Tibial artery (tissue), 4 donors: ENCODE data around the gene S1PR3.

ENCODE experiments used
- DNase-seq, 2 donors: peaks; one replicate each; pipeline ENCODE4 v3.0.0-alpha.2; 2019
- H3K27ac ChIP-seq, 2 donors: fragments of 200-600 bp; sonication (generic) in 1 of 2; 1 replicate in 1 of 2; 2 replicates in 1 of 2; pipeline ENCODE4 v1.5.1; 2018 to 2019; ENCODE audit warnings: mild to moderate bottlenecking in 1 of 2
- H3K27me3 ChIP-seq, 2 donors: fragments of 200-600 bp; sonication (generic) in 1 of 2; one replicate each; pipeline versions ENCODE4 v1.5.1 to v1.6.0; 2016 to 2019
- H3K36me3 ChIP-seq, 3 donors: fragments of 200-600 bp; sonication (generic) in 2 of 3; one replicate each; pipeline ENCODE4 v1.5.1; 2016 to 2019; ENCODE audit warnings: mild to moderate bottlenecking in 2 of 3
- H3K4me1 ChIP-seq, 4 donors: fragments of 200-600 bp; sonication (generic) in 2 of 4; 1 replicate in 3 of 4; 2 replicates in 1 of 4; pipeline ENCODE4 v1.5.1; 2016 to 2019
- H3K4me3 ChIP-seq, 2 donors: fragments of 200-600 bp; sonication (generic) in 1 of 2; 1 replicate in 1 of 2; 2 replicates in 1 of 2; pipeline ENCODE4 v1.5.1; 2018 to 2019; ENCODE audit warnings: mild to moderate bottlenecking in 2 of 2
- H3K9me3 ChIP-seq, 3 donors: fragments of 200-600 bp; sonication (generic) in 1 of 3; one replicate each; pipeline ENCODE4 v1.5.1; 2016 to 2019
- intact Hi-C: fragments of 100-400 bp; cut with DNase I; formaldehyde crosslinking; loops from one replicate; pipeline ENCODE4 v1.15.0; 2023; ENCODE audit warnings: low total_unique reads
- TF ChIP-seq, protein P1 (sequence below), 2 experiments: fragments of 200-600 bp in 1 of 2; fragments of 450-650 bp in 1 of 2; IDR thresholded peaks; one replicate each; pipeline ENCODE4 v1.5.1; 2017 to 2019; ENCODE audit warnings: antibody characterized with exemption in 2 of 2, mild to moderate bottlenecking in 1 of 2, moderate library complexity in 1 of 2

Gene S1PR3

GRCh38 chr9:89006996-89007967 lies 16.0 kb downstream of the S1PR3 start:
- H3K4me1 ChIP-seq, result no peaks in the 10 kb centered on the region
- H3K4me3 ChIP-seq, result no peak overlapping the region
- intact Hi-C loops, result loop anchor here (10.0 kb wide), 1 partner anchor 472 kb away; the partner anchor contains the start of gene NXNL2
- peak in 1 of 2 donors; percentile 50 for DNase-seq
- no peaks in the 10 kb centered on the region for H3K27me3 ChIP-seq
- TF ChIP-seq, protein P1, sequence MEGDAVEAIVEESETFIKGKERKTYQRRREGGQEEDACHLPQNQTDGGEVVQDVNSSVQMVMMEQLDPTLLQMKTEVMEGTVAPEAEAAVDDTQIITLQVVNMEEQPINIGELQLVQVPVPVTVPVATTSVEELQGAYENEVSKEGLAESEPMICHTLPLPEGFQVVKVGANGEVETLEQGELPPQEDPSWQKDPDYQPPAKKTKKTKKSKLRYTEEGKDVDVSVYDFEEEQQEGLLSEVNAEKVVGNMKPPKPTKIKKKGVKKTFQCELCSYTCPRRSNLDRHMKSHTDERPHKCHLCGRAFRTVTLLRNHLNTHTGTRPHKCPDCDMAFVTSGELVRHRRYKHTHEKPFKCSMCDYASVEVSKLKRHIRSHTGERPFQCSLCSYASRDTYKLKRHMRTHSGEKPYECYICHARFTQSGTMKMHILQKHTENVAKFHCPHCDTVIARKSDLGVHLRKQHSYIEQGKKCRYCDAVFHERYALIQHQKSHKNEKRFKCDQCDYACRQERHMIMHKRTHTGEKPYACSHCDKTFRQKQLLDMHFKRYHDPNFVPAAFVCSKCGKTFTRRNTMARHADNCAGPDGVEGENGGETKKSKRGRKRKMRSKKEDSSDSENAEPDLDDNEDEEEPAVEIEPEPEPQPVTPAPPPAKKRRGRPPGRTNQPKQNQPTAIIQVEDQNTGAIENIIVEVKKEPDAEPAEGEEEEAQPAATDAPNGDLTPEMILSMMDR (IDR thresholded peaks at IDR 0.05), result no peak
- H3K27ac ChIP-seq, result no peak overlapping the region
- no peaks in the 10 kb centered on the region for H3K9me3 ChIP-seq
- H3K36me3 ChIP-seq, result peaks cover 7 to 34% (median 28%) of the 10 kb centered on the region in 3 donors

DNA sequence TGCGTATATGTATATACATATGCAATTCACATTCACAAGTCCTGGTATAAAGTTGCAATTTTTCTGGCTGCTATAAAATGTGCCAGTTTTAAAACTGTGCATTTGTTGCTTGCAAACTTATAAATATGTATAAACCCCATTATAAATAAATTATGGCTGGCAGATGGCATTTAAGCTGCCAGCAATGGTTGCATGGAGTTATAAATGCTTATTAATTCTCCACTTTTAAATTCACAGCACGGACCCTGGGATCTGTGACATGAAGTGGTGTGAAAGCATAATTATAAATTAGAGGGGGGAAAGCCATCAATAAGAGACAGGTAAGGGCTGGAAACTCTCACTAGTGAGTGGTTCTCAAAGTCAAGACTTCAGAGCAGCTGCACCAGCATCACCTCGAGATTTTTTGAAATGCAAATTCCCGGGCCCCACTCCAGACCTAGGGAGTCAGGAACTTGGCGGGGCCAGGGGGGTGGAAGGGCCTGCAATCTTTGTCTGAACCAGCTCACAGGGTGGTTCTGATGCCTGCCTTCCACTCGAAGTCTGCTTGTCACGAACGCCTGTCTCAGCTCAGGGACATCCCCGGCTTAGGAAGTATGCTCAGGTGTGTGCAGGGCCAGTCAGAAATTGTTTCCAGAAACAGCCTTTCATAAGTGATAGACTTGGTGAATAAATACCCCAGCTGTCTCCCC lies 16.9 kb downstream of the S1PR3 start:
- no peak overlapping the region for H3K27ac ChIP-seq
- intact Hi-C loops, result loop anchor here (10.0 kb wide), 1 partner anchor 473 kb away; the partner anchor contains the start of gene NXNL2
- H3K4me1 ChIP-seq, result no peaks in the 10 kb centered on the region
- H3K4me3 ChIP-seq, result no peak overlapping the region
- no peaks in the 10 kb centered on the region for H3K9me3 ChIP-seq
- TF ChIP-seq, protein P1 (IDR thresholded peaks at IDR 0.05), result no peak
- peaks cover 0 to 24% (median 19%) of the 10 kb centered on the region in 3 donors for H3K36me3 ChIP-seq
- peak in 1 of 2 donors; percentile 48 for DNase-seq
- no peaks in the 10 kb centered on the region for H3K27me3 ChIP-seq

- DNase-seq, result peak in 1 of 2 donors; percentile 33
- Histone ChIP-seq H3K27ac (no peak overlapping the region), H3K27me3 (peaks cover 0 to 4% of the 10 kb centered on the region in 2 donors), H3K36me3 (peaks cover 0 to 17% (median 12%) of the 10 kb centered on the region in 3 donors), H3K4me1 (no peaks in the 10 kb centered on the region), H3K9me3 (no peaks in the 10 kb centered on the region), H3K4me3 (no peak overlapping the region)
- intact Hi-C loops, result loop anchor here (10.0 kb wide), 1 partner anchor 474 kb away; the partner anchor contains the start of gene NXNL2
- TF ChIP-seq, protein P1 (IDR thresholded peaks at IDR 0.05), result no peak
Observed at GRCh38 chr9:89008744-89009545, 17.7 kb downstream of the S1PR3 start.

GRCh38 chr9:89009546-89009840 lies 18.2 kb downstream of the S1PR3 start:
- Histone ChIP-seq H3K9me3 (no peaks in the 10 kb centered on the region), H3K4me3 (no peak overlapping the region), H3K4me1 (no peaks in the 10 kb centered on the region), H3K36me3 (peaks cover 0 to 11% (median 8%) of the 10 kb centered on the region in 3 donors), H3K27me3 (peaks cover 0 to 5% of the 10 kb centered on the region in 2 donors), H3K27ac (no peak overlapping the region)
- intact Hi-C loops, result loop anchor here (10.0 kb wide), 1 partner anchor 475 kb away; the partner anchor contains the start of gene NXNL2
- peak in 1 of 2 donors; percentile 40 for DNase-seq
- TF ChIP-seq, protein P1 (IDR thresholded peaks at IDR 0.05), result no peak

DNA sequence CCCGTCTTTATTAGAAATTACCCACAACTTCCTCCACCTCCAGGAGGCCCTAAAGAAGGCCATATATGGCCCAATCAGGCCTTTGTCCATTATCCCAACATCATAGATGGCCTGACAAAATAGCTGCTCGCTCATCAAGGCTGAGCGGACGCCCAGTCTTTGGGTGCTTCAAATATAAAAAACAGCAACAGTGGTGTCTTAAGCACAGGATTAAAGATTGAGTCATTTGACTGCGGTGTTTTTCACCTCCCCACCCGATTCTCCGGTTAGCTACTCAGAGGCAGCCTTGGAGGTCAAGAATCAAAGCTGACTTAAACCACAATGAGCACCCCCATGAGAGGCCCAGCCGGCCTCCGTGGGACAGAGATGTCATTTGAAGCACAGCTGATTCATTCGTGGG lies 18.8 kb downstream of the S1PR3 start:
- H3K27ac ChIP-seq, result no peak overlapping the region
- DNase-seq, result no peak
- peaks cover 0 to 6% (median 5%) of the 10 kb centered on the region in 3 donors for H3K36me3 ChIP-seq
- H3K27me3 ChIP-seq, result peaks cover 0 to 5% of the 10 kb centered on the region in 2 donors
- H3K4me3 ChIP-seq, result no peak overlapping the region
- H3K4me1 ChIP-seq, result no peaks in the 10 kb centered on the region
- H3K9me3 ChIP-seq, result no peaks in the 10 kb centered on the region
- intact Hi-C loops, result no loop called here
- TF ChIP-seq, protein P1 (IDR thresholded peaks at IDR 0.05), result no peak
